Measurements from ENCODE around the gene PKIG. TPM values are rescaled to one million over a fixed set of nuclear protein-coding genes. Genes with fewer than 3 reads are reported as not detected.
"Not testable (repeated sequence)": the region's sequence is repeated elsewhere in the genome, so short reads cannot be mapped to it uniquely, and the experiment has no call there.

Gene PKIG
- total RNA-seq, 1 experiment from 2014 or later: 27.0 TPM

DNA sequence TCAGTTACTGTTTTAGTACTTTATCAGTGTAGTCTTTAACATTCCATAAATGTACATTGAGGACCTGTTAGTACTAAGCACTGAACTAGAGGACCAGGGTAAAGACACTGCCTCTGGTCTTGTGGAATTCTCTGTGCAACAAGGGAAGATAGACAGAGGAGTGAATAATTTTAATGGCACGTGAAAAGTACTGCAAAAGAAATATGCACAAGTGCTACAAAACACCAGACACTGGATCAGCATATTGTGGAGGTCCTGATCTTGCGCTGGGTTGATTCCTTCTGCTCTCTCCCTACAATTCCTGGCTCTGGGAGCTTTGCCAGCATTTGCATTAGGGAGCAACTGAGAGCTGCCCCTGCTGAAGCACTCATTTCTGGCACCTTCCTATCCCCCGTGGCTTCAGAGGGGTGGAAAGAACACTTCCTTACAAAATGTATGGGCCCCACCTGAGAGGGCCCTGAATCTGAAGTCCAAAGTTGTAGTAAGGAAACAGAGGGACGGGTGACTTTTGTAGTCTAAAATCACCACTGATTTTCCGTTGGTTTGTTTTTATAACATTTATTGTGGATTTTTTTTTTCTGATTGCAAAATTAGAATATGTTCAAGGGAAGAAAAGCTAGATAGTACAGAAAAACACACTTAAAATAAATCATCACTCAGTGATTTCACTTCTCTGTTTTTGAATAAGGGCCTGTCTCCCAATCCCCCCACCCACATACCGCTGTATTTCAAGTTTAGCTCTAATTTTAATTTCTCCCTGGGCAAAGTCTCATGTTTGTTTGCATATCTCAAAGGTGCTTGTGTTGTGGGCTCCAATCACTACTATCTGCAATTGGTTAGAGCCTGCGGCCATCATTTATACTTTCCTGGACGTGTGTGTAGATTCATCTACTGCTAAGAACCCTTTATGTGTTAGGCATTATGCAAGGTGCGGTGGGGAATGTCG, 4.9 kb downstream of the PKIG start:
- no peak overlapping the region for H3K4me2 ChIP-seq (ENCODE audit: insufficient read depth, insufficient read length, low read length)
- no peak overlapping the region for H2BK5ac ChIP-seq (ENCODE audit: insufficient read length, low read length)
- H3K23ac ChIP-seq (ENCODE audit: insufficient read length, low read depth, low read length): no peak overlapping the region
- Mint-ChIP-seq H3K4me3 (no peak overlapping the region), H3K36me3 (ENCODE audit: insufficient read depth in 1 of 3, low read depth in 3 of 3) (peaks cover 0 to 7% (median 4%) of the 10 kb centered on the region in 3 experiments; a peak in 3 of 7 replicates), H3K4me1 (peaks cover 34 to 38% of the 10 kb centered on the region in 2 experiments), H3K27ac (no peak overlapping the region), H3K27me3 (ENCODE audit: low read depth) (no peaks in the 10 kb centered on the region), H3K9me3 (no peaks in the 10 kb centered on the region)
- H4K5ac ChIP-seq (ENCODE audit: insufficient read length, low read depth, low read length): no peak overlapping the region
- no peak overlapping the region for H4K91ac ChIP-seq (ENCODE audit: insufficient read length, low read depth, low read length)
- H2BK120ac ChIP-seq (ENCODE audit: low read depth, low read length, poor library complexity, severe bottlenecking): no peak overlapping the region
- H4K8ac ChIP-seq (replicated peaks; ENCODE audit: insufficient read length, low read depth, low read length): no peak overlapping the region
- H3K79me2 ChIP-seq (ENCODE audit: insufficient read depth, low read length): no peaks in the 10 kb centered on the region
- no CpG with 5 or more reads among the region's 10 CpGs for WGBS (ENCODE audit: extremely low coverage, insufficient read length, low lambda C conversion rate)
- H3K14ac ChIP-seq (ENCODE audit: insufficient read depth, low read length): no peak overlapping the region
- no peaks in the 10 kb centered on the region for H3K9me3 ChIP-seq (ENCODE audit: control insufficient read depth, low read depth, low read length)
- H3K23me2 ChIP-seq (ENCODE audit: insufficient read length, low read depth, low read length, poor library complexity, severe bottlenecking): no peaks in the 10 kb centered on the region
- H3K56ac ChIP-seq (ENCODE audit: insufficient read length, low read depth, low read length): no peak overlapping the region
- no peaks in the 10 kb centered on the region for H3K27me3 ChIP-seq (ENCODE audit: insufficient read depth, low read length)
- H3K4ac ChIP-seq (ENCODE audit: low read depth, low read length): no peak overlapping the region
- no peak overlapping the region for H3K9ac ChIP-seq (ENCODE audit: extremely low read depth, insufficient read length, low read length)
- H3T11ph ChIP-seq (ENCODE audit: low read length): no peak overlapping the region
- H3K79me1 ChIP-seq (ENCODE audit: insufficient read depth, low read depth, low read length, poor library complexity, severe bottlenecking): no peaks in the 10 kb centered on the region
- no peak overlapping the region for H2BK12ac ChIP-seq (ENCODE audit: insufficient read length, low read depth, low read length)
- no peak overlapping the region for H3K27ac ChIP-seq (ENCODE audit: insufficient read length, low read depth, low read length)
- H2BK15ac ChIP-seq (ENCODE audit: low read depth, low read length): no peak overlapping the region
- no peak overlapping the region for H2BK20ac ChIP-seq (ENCODE audit: low read depth, low read length, poor library complexity, severe bottlenecking)
- no peak overlapping the region for H3K18ac ChIP-seq (ENCODE audit: insufficient read length, low read depth, low read length)
- no peaks in the 10 kb centered on the region for H4K20me1 ChIP-seq (ENCODE audit: control insufficient read depth, insufficient read depth, insufficient read length)
- peaks cover 13% of the 10 kb centered on the region; the same call in 1 of the 2 replicates for H3K4me1 ChIP-seq (ENCODE audit: insufficient read depth, low read length)
- H2AK5ac ChIP-seq (ENCODE audit: insufficient read length, low read length): no peak overlapping the region
- no peak overlapping the region for H2AFZ ChIP-seq (ENCODE audit: low read length)
- TF ChIP-seq CTCF (conservative IDR thresholded peaks at IDR 0.05): no peak
- no peak for DNase-seq

- not testable (repeated sequence) for H3K36me3 Mint-ChIP-seq (ENCODE audit: insufficient read depth in 1 of 3, low read depth in 3 of 3); H3K9me3 ChIP-seq (ENCODE audit: control insufficient read depth, low read depth, low read length); H4K8ac ChIP-seq (replicated peaks; ENCODE audit: insufficient read length, low read depth, low read length); H3K4me2 ChIP-seq (ENCODE audit: insufficient read depth, insufficient read length, low read length); H2BK20ac ChIP-seq (ENCODE audit: low read depth, low read length, poor library complexity, severe bottlenecking); H2BK15ac ChIP-seq (ENCODE audit: low read depth, low read length); H3K27me3 ChIP-seq (ENCODE audit: insufficient read depth, low read length); H2BK120ac ChIP-seq (ENCODE audit: low read depth, low read length, poor library complexity, severe bottlenecking); H2BK5ac ChIP-seq (ENCODE audit: insufficient read length, low read length); H4K20me1 ChIP-seq (ENCODE audit: control insufficient read depth, insufficient read depth, insufficient read length); H3K27me3 Mint-ChIP-seq (ENCODE audit: low read depth); H3K23ac ChIP-seq (ENCODE audit: insufficient read length, low read depth, low read length); H3K14ac ChIP-seq (ENCODE audit: insufficient read depth, low read length); H3K23me2 ChIP-seq (ENCODE audit: insufficient read length, low read depth, low read length, poor library complexity, severe bottlenecking); H3K79me1 ChIP-seq (ENCODE audit: insufficient read depth, low read depth, low read length, poor library complexity, severe bottlenecking); H3K9me3 Mint-ChIP-seq; H4K91ac ChIP-seq (ENCODE audit: insufficient read length, low read depth, low read length); H2AFZ ChIP-seq (ENCODE audit: low read length); H2BK12ac ChIP-seq (ENCODE audit: insufficient read length, low read depth, low read length); H3K9ac ChIP-seq (ENCODE audit: extremely low read depth, insufficient read length, low read length); H3K79me2 ChIP-seq (ENCODE audit: insufficient read depth, low read length); H3K4ac ChIP-seq (ENCODE audit: low read depth, low read length); H3K27ac Mint-ChIP-seq; H4K5ac ChIP-seq (ENCODE audit: insufficient read length, low read depth, low read length); H3K27ac ChIP-seq (ENCODE audit: insufficient read length, low read depth, low read length); DNase-seq; H3K56ac ChIP-seq (ENCODE audit: insufficient read length, low read depth, low read length); H2AK5ac ChIP-seq (ENCODE audit: insufficient read length, low read length); H3K18ac ChIP-seq (ENCODE audit: insufficient read length, low read depth, low read length); H3K4me3 Mint-ChIP-seq; H3T11ph ChIP-seq (ENCODE audit: low read length)
- peaks cover 31 to 34% of the 10 kb centered on the region in 2 experiments for H3K4me1 Mint-ChIP-seq
- no CpG with 5 or more reads among the region's 9 CpGs for WGBS (ENCODE audit: extremely low coverage, insufficient read length, low lambda C conversion rate)
- peaks cover 12% of the 10 kb centered on the region; the same call in 1 of the 2 replicates for H3K4me1 ChIP-seq (ENCODE audit: insufficient read depth, low read length)
Measured at GRCh38 chr20:44588321-44588720, 5.9 kb downstream of the PKIG start.
